ENCODE data around the gene C12orf50.

C12orf50 gene

DNA sequence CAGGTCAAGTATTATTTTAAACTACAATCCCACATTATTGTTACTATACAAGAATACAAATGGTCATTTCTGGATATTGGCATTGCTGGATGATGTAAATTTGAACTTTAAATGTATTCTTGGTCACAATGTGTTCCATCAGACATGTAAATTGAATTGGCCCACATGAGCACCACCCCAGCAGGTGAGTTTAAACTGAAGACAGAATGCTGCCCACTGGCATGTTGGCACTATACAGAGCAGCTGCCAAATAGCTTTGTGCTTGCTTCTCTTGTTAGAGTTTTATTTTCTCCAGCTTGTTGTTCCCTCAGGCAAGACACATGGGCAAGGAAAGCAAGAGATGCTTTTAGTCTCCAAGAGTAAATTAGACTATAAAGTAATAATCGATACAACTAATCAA lies 98.6 kb downstream of the C12orf50 start:
- TF ChIP-seq, protein P1, sequence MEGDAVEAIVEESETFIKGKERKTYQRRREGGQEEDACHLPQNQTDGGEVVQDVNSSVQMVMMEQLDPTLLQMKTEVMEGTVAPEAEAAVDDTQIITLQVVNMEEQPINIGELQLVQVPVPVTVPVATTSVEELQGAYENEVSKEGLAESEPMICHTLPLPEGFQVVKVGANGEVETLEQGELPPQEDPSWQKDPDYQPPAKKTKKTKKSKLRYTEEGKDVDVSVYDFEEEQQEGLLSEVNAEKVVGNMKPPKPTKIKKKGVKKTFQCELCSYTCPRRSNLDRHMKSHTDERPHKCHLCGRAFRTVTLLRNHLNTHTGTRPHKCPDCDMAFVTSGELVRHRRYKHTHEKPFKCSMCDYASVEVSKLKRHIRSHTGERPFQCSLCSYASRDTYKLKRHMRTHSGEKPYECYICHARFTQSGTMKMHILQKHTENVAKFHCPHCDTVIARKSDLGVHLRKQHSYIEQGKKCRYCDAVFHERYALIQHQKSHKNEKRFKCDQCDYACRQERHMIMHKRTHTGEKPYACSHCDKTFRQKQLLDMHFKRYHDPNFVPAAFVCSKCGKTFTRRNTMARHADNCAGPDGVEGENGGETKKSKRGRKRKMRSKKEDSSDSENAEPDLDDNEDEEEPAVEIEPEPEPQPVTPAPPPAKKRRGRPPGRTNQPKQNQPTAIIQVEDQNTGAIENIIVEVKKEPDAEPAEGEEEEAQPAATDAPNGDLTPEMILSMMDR (IDR thresholded peaks at IDR 0.05): no peak

All from LNCAP (cell line).